K562 (cell line): ENCODE data around the gene ITPRIPL2. TPM values are rescaled to one million over a fixed set of nuclear protein-coding genes. Genes with fewer than 3 reads are reported as not detected.

ENCODE experiments used
- ATAC-seq: fragments of 200-7000 bp; cut with Tn5 transposase; 3 replicates; pipeline ENCODE4 v1.9.1; 2020; ENCODE audit warnings: moderate library complexity
- BruUV-seq: library from RNA; stranded (reverse); fragments of 400-500 nt; replicated peaks from 2 replicates; lab custom pipeline; 2021; lab: Mats Ljungman, UMichigan
- CTCF ChIA-PET: fragments of 300-600 bp; formaldehyde crosslinking; extraction: SDS; loops from one replicate; lab custom pipeline; 2021; ENCODE audit warnings: low intra/inter-chr PET ratio; lab: Yijun Ruan, JAX
- POLR2A ChIA-PET: fragments of 300-600, 350-650 bp; sonication (Branson Sonifier 250); formaldehyde crosslinking; extraction: SDS; loops from one replicate; lab custom pipeline; 2021; ENCODE audit warnings: antibody characterized with exemption, inconsistent platforms; lab: Yijun Ruan, JAX
- DNase-seq, 4 experiments: peaks; one replicate each; pipeline versions ENCODE4 v3.0.0 to v3.0.0-alpha.2; 2011 to 2018; ENCODE audit warnings: low spot score in 3 of 4, mixed read lengths in 3 of 4; ENCODE audit errors: extremely low read depth in 1 of 4
- FAIRE-seq: peaks from 2 replicates; lab custom pipeline; 2011; peaks lifted over from hg19 to GRCh38; lab: Jason Lieb, UNC
- H2AFZ ChIP-seq: 2 replicates; pipeline ENCODE4 v1.6.0; 2011; ENCODE audit warnings: low read depth, low read length, control low read depth, inconsistent platforms
- H3K27ac ChIP-seq: fragments of 200-600 bp; 3 replicates; pipeline ENCODE4 v1.8.0; 2011; ENCODE audit warnings: low read depth, mild to moderate bottlenecking, control low read depth, inconsistent platforms, low read length, moderate library complexity, mixed read lengths; ENCODE audit errors: extremely low read depth
- H3K27me3 ChIP-seq, 2 experiments: fragments of 300-600 bp in 1 of 2; 2 replicates in 1 of 2; 3 replicates in 1 of 2; pipeline versions ENCODE4 v1.6.0 to v1.8.0; 2011; ENCODE audit warnings: inconsistent platforms in 2 of 2, low read length in 2 of 2, mild to moderate bottlenecking in 1 of 2, mixed read lengths in 1 of 2, moderate library complexity in 1 of 2; ENCODE audit not compliant: control insufficient read depth in 2 of 2, insufficient read depth in 2 of 2
- H3K36me3 ChIP-seq: fragments of 300-600 bp; 3 replicates; pipeline ENCODE4 v1.8.0; 2011; ENCODE audit warnings: mild to moderate bottlenecking, low read length, inconsistent platforms; ENCODE audit not compliant: control insufficient read depth, insufficient read depth
- H3K4me1 ChIP-seq, 2 experiments: fragments of 200-600 bp in 1 of 2; replicated peaks in 1 of 2; 2 replicates in 1 of 2; 3 replicates in 1 of 2; pipeline versions ENCODE4 v1.5.1 to v1.8.0; 2011; ENCODE audit warnings: inconsistent platforms in 2 of 2, low read length in 2 of 2, mild to moderate bottlenecking in 1 of 2, mixed read lengths in 1 of 2, moderate library complexity in 1 of 2; ENCODE audit not compliant: control insufficient read depth in 2 of 2, insufficient read depth in 2 of 2
- H3K4me2 ChIP-seq: 2 replicates; pipeline ENCODE4 v1.6.1; 2011; ENCODE audit warnings: low read length, control low read depth, inconsistent platforms, mixed read lengths; ENCODE audit not compliant: insufficient read depth
- H3K4me3 ChIP-seq: fragments of 200-600 bp; sonication (generic), shearing (Covaris generic); 2 replicates; pipeline ENCODE4 v1.5.1; 2016; ENCODE audit warnings: control low read depth, inconsistent platforms
- H3K79me2 ChIP-seq: fragments of 200-600 bp; 3 replicates; pipeline ENCODE4 v1.8.0; 2011; ENCODE audit warnings: low read length, inconsistent platforms; ENCODE audit not compliant: control insufficient read depth, insufficient read depth
- H3K9ac ChIP-seq, 2 experiments: 2 replicates each; pipeline versions ENCODE4 v1.6.0 to v1.6.1; 2011; ENCODE audit warnings: low read depth in 2 of 2, low read length in 2 of 2, control low read depth in 1 of 2, inconsistent platforms in 1 of 2, mild to moderate bottlenecking in 1 of 2, mixed read lengths in 1 of 2; ENCODE audit not compliant: insufficient read depth in 1 of 2
- H3K9me1 ChIP-seq: one replicate; pipeline ENCODE4 v1.6.0; 2011; ENCODE audit warnings: inconsistent platforms, mild to moderate bottlenecking, low read length, moderate library complexity; ENCODE audit not compliant: control insufficient read depth, insufficient read depth
- H3K9me3 ChIP-seq: replicated peaks from 2 replicates; pipeline ENCODE4 v1.5.1; 2011; ENCODE audit warnings: low read depth, low read length, inconsistent platforms; ENCODE audit not compliant: control insufficient read depth, insufficient read depth
- H4K20me1 ChIP-seq: replicated peaks from 2 replicates; pipeline ENCODE4 v1.6.1; 2011; ENCODE audit warnings: low read length, inconsistent platforms, mixed read lengths; ENCODE audit not compliant: control insufficient read depth, insufficient read depth
- CBFA2T2 ChIP-seq: fragments of 450-650 bp; conservative IDR thresholded peaks from 2 replicates; pipeline ENCODE4 v1.6.1; 2017; ENCODE audit warnings: mild to moderate bottlenecking
- CBX1 ChIP-seq: sonication (generic); IDR thresholded peaks from 2 replicates; pipeline ENCODE4 v1.6.1; 2016; ENCODE audit warnings: antibody characterized with exemption, low read depth, mild to moderate bottlenecking
- EHMT2 ChIP-seq: fragments of 450-650 bp; IDR thresholded peaks from 2 replicates; pipeline ENCODE4 v1.6.1; 2018; ENCODE audit warnings: antibody characterized with exemption
- GABPB1 ChIP-seq: sonication (generic); formaldehyde crosslinking; IDR thresholded peaks from 2 replicates; pipeline ENCODE4 v1.8.0; 2022; ENCODE audit warnings: mild to moderate bottlenecking, missing genetic modification reagents
- GATAD2A ChIP-seq: fragments of 450-650 bp; IDR thresholded peaks from 2 replicates; pipeline ENCODE4 v1.6.1; 2017
- HEY1 ChIP-seq: fragments of 250-450 bp; sonication (Bioruptor Pico); IDR thresholded peaks from 2 replicates; pipeline ENCODE4 v1.5.0; 2020; ENCODE audit warnings: mild to moderate bottlenecking, moderate library complexity, borderline replicate concordance
- SAFB2 ChIP-seq: fragments of 200-400 bp; formaldehyde crosslinking; IDR thresholded peaks from 2 replicates; pipeline ENCODE4 v1.6.1; 2018; ENCODE audit warnings: borderline replicate concordance, low read length, low read depth, moderate library complexity; ENCODE audit not compliant: severe bottlenecking
- TBP ChIP-seq: optimal IDR thresholded peaks from 2 replicates; pipeline ENCODE3; 2011; ENCODE audit warnings: low read depth, low read length, improper control_type of control experiment
- YY1 ChIP-seq, 3 experiments: IDR thresholded peaks; 2 replicates each; pipeline ENCODE4 v1.6.1; 2011; ENCODE audit warnings: low read length in 2 of 3, mild to moderate bottlenecking in 2 of 3, moderate library complexity in 2 of 3, borderline replicate concordance in 1 of 3, control low read depth in 1 of 3, low read depth in 1 of 3; ENCODE audit not compliant: insufficient read depth in 3 of 3, insufficient replicate concordance in 2 of 3, control insufficient read depth in 1 of 3, insufficient read length in 1 of 3; ENCODE audit errors: extremely low read depth in 1 of 3
- ZEB2 ChIP-seq: fragments of 450-650 bp; IDR thresholded peaks from 2 replicates; pipeline ENCODE4 v1.6.1; 2016
- WGBS: fragments of 100-300 bp; shearing (Covaris generic); methylation state at CpG from one replicate; pipeline ENCODE4 v1.1.6; 2016; ENCODE audit warnings: low coverage, mixed read lengths; ENCODE audit not compliant: insufficient coverage; ENCODE audit errors: missing lambda C conversion rate; 5-methylcytosine and 5-hydroxymethylcytosine counted together
- in situ Hi-C: fragments of 300-500 bp; cut with MboI; formaldehyde crosslinking; loops from 4 replicates; pipeline ENCODE4 v1.15.0; 2018; ENCODE audit warnings: inconsistent platforms, mixed read lengths
- intact Hi-C: fragments of 100-400 bp; cut with micrococcal nuclease; formaldehyde crosslinking; loops from 2 replicates; pipeline ENCODE4 v1.14.2; 2022
- polyA plus RNA-seq, 8 experiments: library from polyadenylated mRNA; depleted of rRNA in 4 of 8; stranded (reverse) in 5 of 8; unstranded in 3 of 8; fragments of >200 nt; fragmentation: Nextera tagmentation in 2 of 8; fragmentation: Illumina TruSeq in 1 of 8; extraction: Ambion mirVana in 2 of 8; extraction: Trizol in 1 of 8; gene quantifications; 2 replicates each; pipeline versions ENCODE4 v1.2.1 to v1.2.3, GENCODE V29; 2011 to 2014; ENCODE audit warnings: inconsistent platforms in 1 of 8, missing spikeins in 1 of 8
- total RNA-seq, 7 experiments: library from RNA; depleted of rRNA in 6 of 7; stranded (reverse); fragments of >200 nt in 6 of 7; fragmentation: Illumina TruSeq in 2 of 7; extraction: Trizol in 2 of 7; gene quantifications; 2 replicates each; pipeline versions ENCODE4 v1.2.1 to v1.2.3, GENCODE V29; 2011 to 2021; ENCODE audit warnings: low replicate concordance in 1 of 7
- TF ChIP-seq, protein P1 (sequence below), 2 experiments: fragments of 450-650 bp in 1 of 2; sonication (generic) in 1 of 2; formaldehyde crosslinking in 1 of 2; IDR thresholded peaks; 2 replicates each; pipeline versions ENCODE4 v1.7.1 to v1.9.0; 2016 to 2022; ENCODE audit warnings: inconsistent platforms in 1 of 2, mild to moderate bottlenecking in 1 of 2, missing genetic modification reagents in 1 of 2
- TF ChIP-seq, protein P2 (sequence below): sonication (generic); formaldehyde crosslinking; IDR thresholded peaks from 2 replicates; pipeline ENCODE4 v1.5.0; 2020; ENCODE audit warnings: missing genetic modification reagents

The ITPRIPL2 gene
- total and polyA plus RNA-seq, 9 of the 15 experiments (the other 6 are each of a cell fraction or from before 2014, with no cell fraction given), result 0.04 to 2.2 (median 0.58) TPM

DNA sequence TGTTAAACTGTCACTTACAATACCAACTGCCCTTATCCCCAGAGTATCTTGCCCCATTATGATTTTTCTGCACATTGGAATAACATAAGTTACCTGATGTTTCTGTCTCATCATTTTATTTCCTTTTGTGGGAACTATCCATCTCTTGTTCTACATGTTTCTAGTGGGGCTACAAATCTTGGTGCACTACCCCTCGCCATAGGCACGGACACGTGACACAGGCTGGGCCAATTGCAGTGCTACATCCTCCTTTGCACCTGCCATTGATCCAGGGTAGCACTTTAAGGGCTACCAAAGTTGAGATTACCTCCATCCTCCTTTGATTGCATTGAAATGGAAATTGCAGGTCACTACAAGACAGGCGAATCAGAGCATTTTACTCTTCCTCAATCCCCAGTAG, 40.1 kb downstream of the ITPRIPL2 start:
- H3K4me1 ChIP-seq, result no peaks in the 10 kb centered on the region
- in situ Hi-C loops (no loop called here), intact Hi-C loops (no loop called here)
- ATAC-seq (peak; percentile 48; the same call in 1 of the 3 replicates), DNase-seq (peak; percentile 41 to 70 (median 44)), FAIRE-seq (peak; percentile 49)
- WGBS, result 5% methylated on average over 4 of the region's 4 CpGs
- no peak overlapping the region for H3K9ac ChIP-seq
- BruUV-seq, result no TSS peak
- peak overlapping the region; percentile 56 for H3K4me2 ChIP-seq
- no peaks in the 10 kb centered on the region for H3K9me1 ChIP-seq
- peak overlapping the region; percentile 72 for H2AFZ ChIP-seq
- H4K20me1 ChIP-seq, result no peaks in the 10 kb centered on the region
- peaks cover 0 to 10% of the 10 kb centered on the region in 2 experiments; a peak in 2 of 5 replicates for H3K27me3 ChIP-seq
- H3K4me3 ChIP-seq, result no peak overlapping the region
- CTCF ChIA-PET, result no interaction called here
- H3K9me3 ChIP-seq, result no peaks in the 10 kb centered on the region
- no peak overlapping the region for H3K27ac ChIP-seq
- H3K79me2 ChIP-seq, result no peaks in the 10 kb centered on the region
- H3K36me3 ChIP-seq, result no peaks in the 10 kb centered on the region
- POLR2A ChIA-PET, result no interaction called here
- TF ChIP-seq HEY1 (CRISPR knock-in tag) (no peak), CBX1 (peak; percentile 69; the same call in 1 of the 2 replicates), GATAD2A (no peak), EHMT2 (peak; percentile 94), ZEB2 (peak; percentile 80), TBP (peak; percentile 27), SAFB2 (no peak), GABPB1 (CRISPR knock-in tag) (peak; percentile 76), CBFA2T2 (peak; percentile 37; the same call in 1 of the 2 replicates), YY1 (IDR thresholded peaks at IDR 0.05; ENCODE audit: borderline replicate concordance in 1 of 3, control insufficient read depth in 1 of 3, extremely low read depth in 1 of 3, insufficient read depth in 3 of 3, insufficient read length in 1 of 3, insufficient replicate concordance in 2 of 3, low read depth in 1 of 3, low read length in 2 of 3) (peak in 1 of 3 experiments; percentile 30)
- TF ChIP-seq, protein P1, sequence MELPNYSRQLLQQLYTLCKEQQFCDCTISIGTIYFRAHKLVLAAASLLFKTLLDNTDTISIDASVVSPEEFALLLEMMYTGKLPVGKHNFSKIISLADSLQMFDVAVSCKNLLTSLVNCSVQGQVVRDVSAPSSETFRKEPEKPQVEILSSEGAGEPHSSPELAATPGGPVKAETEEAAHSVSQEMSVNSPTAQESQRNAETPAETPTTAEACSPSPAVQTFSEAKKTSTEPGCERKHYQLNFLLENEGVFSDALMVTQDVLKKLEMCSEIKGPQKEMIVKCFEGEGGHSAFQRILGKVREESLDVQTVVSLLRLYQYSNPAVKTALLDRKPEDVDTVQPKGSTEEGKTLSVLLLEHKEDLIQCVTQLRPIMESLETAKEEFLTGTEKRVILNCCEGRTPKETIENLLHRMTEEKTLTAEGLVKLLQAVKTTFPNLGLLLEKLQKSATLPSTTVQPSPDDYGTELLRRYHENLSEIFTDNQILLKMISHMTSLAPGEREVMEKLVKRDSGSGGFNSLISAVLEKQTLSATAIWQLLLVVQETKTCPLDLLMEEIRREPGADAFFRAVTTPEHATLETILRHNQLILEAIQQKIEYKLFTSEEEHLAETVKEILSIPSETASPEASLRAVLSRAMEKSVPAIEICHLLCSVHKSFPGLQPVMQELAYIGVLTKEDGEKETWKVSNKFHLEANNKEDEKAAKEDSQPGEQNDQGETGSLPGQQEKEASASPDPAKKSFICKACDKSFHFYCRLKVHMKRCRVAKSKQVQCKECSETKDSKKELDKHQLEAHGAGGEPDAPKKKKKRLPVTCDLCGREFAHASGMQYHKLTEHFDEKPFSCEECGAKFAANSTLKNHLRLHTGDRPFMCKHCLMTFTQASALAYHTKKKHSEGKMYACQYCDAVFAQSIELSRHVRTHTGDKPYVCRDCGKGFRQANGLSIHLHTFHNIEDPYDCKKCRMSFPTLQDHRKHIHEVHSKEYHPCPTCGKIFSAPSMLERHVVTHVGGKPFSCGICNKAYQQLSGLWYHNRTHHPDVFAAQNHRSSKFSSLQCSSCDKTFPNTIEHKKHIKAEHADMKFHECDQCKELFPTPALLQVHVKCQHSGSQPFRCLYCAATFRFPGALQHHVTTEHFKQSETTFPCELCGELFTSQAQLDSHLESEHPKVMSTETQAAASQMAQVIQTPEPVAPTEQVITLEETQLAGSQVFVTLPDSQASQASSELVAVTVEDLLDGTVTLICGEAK (IDR thresholded peaks at IDR 0.05), result peak; percentile 81
- TF ChIP-seq, protein P1 (CRISPR knock-in tag; IDR thresholded peaks at IDR 0.05), result no peak
- TF ChIP-seq, protein P2, sequence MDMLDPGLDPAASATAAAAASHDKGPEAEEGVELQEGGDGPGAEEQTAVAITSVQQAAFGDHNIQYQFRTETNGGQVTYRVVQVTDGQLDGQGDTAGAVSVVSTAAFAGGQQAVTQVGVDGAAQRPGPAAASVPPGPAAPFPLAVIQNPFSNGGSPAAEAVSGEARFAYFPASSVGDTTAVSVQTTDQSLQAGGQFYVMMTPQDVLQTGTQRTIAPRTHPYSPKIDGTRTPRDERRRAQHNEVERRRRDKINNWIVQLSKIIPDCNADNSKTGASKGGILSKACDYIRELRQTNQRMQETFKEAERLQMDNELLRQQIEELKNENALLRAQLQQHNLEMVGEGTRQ (CRISPR knock-in tag), result peak; percentile 96
